ENCODE results near the gene HELQ.

The HELQ gene

DNA sequence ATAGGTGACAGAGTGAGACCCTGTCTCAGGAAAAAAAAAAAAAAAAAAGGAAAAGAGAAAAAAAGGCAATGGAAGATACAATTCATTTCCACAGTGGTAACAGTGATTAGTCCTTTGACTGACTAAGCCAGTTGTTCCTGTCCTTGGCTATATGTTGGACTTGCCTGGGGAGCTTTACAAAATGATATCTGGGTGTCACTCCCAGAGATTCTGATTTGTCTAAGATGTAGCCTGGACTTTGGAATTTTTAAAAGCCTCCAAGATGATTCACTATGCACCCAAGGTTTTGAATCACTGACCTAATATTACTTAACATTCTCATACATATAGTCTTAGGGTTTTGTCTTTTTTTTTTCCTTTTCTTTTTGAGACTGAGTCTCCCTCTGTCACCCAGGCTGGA lies 16.9 kb downstream of the HELQ start:
- DNase-seq: no peak

DNA sequence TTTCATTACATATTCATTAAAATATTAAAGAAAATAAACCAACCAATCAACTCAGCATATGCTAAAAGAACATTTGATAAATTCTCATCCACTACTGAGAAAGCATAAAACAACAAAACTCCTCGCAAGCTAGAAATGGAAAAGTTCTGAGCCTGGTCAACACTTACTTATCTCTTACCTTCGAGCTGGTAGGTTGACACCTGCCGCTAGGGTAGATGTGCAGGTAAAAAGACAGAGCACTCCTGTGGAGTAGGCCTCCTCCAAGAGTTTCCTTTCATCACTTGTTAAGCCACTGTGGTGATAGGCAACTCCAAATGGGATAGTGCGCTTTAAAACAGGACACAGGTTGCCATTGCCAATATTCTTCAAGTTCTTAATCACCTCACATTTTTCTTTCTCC lies 18.9 kb downstream of the HELQ start:
- DNase-seq: no peak

DNA sequence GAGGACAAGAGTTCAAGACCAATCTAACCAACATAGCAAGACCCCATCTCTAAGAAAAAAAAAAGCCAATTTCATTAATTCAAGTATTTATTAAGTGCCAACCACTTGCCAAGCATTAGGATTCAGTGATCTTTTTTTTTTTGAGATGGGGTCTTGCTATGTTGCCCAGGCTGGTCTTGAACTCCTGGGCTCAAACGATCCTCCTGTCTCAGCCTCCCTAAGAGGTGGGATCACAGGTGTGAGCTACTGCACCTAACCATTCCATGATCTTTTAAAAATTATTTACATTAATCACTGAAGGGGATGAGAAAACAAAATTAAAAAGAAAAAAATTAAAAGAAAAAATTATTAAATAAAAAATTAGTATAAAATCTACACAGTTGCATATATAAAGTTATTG lies 24.4 kb downstream of the HELQ start:
- DNase-seq: no peak

DNA sequence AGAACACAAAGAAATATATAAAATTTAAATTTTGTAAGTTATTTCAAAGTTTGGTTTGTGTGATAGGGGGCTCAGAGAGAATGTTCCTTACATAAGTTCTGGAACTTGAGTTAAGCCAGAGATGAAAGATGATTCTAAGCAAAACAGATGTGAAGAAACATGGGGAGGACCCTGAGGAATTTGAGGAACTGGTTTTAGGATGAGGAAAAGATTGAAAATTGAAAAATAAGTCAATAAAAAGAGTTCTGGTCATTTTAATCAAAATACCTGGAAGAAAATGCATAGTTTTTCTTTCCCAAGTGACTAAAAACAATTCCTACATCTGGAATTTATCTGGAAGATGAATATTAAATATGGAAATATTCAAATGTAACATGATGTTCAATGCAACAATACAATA lies 37.4 kb downstream of the HELQ start:
- DNase-seq: no peak

DNA sequence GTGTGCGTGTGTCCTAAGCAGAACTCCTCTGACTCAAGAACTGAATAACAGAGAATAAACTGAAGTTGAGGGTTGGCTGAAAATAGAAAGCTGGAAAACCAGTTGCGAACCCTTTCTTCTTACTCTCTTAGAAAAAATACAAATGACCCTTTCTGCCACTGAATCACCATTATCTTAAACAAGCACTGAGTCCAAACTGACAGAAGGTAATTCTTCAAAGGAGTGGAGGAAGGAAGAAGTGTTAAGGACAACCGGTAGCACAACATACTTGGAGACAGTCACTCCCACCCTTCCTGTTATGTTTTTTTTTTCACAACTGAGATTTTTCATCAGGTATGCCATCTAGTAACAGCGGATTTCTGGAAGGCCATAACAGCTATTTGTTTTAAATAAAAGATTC lies 38.1 kb downstream of the HELQ start:
- DNase-seq: no peak

DNA sequence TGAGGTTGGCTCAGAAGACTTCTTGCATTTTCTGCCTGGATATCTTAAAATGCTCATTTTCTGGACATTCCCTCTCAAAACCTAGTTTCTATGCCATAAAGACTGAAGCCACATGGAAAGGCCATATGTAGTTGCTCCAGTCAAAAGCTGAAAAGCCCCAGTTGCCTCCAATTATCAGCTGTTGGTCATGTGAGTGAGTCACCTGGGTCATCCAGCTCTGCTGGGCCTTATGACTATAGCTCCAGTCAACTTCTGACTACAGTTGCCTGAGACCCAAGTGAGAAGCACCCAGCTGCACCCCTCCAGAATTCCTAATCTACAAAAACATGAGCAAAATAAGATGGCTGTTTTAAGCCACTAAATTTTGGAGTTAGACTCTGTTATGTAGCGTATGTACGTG lies 41.9 kb downstream of the HELQ start:
- no peak for DNase-seq

DNA sequence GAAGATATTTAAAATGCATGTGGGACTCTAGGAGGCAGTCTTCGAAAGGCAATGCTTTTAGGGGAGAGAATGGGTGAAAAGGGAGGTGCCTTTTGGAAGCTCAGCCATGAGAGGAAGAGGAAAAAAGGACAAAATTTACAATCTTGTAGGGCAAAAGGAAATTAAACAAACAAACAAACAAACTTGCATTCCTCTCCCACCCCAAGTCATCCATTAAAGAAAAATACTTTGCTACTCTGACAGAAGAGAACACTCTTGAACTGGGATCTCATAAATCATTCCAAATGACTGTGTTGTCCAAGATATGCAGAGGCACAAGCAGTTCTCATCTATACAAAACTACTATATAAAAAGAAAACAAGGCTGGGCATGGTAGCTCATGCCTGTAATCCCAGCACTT lies 46.7 kb downstream of the HELQ start:
- no peak for DNase-seq

DNA sequence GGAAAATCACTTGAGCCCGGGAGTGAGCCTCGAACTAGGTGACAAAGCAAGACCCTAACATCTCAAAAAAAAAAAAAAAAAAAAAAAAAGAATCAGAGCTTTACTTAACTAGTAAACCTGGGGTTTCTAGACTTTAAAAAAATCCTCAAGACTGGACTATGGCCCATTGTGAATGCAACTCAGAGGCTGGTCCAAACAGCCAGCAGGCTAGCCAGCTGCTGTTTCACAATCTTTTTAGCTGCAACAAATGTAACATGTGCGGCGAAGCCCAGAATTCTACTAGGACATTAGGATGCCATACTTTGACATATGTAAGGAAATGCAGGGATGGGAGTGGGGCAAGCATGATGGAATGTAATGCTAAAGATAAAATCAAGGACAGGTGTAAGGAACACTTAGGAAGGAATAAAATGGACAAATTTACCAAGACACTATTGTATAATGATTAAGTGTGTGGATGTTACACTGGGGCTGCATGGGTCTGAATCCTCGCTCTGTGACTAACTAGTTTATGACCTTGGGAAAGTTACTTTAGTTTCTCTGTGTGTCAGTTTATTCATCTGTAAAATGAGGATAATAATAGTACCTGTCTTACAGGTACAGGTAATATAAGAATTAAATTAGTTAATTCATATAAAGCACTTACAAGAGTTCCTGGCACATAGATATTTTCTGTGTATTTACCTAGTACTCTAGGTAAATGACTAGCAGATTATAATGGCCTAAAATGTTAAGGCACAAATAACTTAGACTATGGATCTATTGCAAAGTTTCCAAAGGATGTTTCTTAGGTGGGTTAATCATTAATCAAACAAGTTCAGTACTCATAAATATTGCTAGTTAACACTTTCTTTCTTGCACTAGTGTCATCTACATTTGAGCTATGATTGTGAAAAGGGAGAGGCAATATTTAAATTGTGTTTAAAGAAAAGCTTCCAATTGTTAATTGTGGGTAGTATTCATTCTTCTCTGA lies 49.5 kb downstream of the HELQ start:
- DNase-seq: no peak

DNA sequence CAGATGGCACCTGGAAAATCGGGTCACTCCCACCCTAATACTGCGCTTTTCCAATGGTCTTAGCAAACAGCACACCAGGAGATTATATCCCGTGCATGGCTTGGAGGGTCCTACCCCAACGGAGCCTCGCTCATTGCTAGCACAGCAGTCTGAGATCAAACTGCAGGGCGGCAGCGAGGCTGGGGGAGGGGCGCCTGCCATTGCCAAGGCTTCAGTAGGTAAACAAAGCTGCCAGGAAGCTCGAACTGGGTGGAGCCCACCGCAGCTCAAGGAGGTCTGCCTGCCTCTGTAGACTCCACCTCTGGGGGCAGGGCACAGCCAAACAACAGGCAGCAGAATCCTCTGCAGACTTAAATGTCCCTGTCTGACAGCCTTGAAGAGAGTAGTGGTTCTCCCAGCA lies 57.5 kb downstream of the HELQ start:
- DNase-seq: peak in 1 of 2 donors; percentile 10

DNA sequence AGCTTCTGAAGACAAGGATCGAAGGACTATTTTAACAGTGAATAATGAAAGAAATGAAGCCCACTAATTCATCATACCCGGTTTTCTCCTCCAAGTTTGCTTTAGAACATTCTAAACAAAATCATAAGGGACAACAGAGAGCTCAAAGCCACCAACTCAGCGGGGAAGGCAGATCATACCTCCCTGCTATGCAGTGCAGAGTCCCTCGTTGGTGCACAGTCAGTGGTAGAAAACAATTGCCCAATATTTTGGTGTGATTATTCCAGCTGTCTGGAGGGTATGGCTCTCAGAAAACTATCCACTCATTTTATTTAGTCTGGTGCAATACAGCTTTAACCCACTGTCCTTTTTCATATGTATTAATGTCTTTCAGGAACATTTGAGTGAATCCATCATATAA lies 61.7 kb downstream of the HELQ start:
- no peak for DNase-seq

DNA sequence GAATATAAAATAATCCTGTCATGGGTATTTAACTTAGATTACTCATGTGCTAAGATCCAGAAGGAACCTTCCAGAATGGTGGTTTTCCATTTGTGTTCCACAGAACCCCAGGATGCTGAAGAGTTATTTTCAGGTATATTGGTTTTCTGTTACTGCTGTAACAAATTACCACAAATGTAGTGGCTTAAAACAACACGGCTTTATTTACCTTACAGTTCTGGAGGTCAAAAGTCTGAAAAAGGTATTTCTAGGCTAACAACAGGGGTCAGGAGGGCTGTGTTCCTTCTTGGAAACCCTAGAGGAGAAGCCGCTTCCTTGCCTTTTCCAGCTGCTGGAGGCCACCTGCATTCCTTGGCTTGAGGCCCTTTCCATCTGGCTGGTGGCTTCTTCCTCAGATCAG lies 63.1 kb downstream of the HELQ start:
- DNase-seq: no peak

DNA sequence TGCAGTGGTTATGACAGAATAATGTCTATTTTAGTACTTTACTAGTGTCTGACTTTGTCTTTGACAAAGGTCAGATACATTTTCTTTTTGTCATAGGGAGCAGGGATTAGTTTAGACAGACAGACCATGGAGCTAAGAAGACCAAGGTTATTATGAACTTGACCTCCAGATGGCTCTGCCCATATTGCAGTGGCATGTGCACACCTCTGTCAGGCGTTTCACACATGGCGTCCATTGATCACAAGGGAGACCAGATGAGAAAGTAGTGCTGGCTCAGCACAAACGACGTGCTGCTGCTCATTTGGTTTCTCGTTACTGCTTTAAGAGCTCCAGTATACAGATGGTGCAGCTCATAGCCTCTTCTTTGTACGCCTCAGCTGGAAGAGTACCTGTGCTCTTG lies 64.7 kb downstream of the HELQ start:
- DNase-seq: no peak

DNA sequence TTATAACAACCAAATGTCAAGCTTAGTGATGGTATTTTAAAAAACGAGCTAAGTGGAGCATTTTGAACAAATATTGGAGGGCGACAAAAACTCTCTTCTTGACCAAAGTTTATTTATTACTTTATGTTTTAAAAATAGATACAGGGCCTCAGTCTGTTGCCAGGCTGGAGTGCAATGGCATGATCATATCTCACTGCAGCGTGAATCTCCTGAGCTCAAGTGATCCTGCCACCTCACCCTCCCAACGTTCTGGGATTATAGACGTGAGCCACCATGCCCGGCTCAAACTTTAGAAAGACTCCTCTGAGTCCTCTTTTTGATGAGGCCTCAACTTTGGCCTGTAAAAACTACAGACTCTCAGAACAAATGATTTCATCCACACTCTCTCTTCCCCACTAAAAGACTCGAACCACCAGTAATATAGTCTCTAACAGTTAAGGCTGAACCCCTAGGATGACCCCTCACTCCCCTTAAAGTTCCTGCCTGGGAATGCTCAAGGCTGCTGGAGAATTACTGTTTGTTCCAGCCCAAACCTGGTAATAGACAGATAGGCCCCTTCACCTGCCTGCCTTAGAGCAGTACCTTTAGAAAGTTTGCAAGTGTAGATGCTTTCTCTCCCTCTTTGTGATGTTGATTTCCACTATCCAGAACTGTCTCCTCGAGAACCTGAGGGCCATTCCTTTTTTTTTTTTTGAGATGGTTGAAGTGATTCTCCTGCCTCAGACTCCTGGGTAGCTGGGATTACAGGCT lies 65.7 kb downstream of the HELQ start:
- no peak for DNase-seq

DNA sequence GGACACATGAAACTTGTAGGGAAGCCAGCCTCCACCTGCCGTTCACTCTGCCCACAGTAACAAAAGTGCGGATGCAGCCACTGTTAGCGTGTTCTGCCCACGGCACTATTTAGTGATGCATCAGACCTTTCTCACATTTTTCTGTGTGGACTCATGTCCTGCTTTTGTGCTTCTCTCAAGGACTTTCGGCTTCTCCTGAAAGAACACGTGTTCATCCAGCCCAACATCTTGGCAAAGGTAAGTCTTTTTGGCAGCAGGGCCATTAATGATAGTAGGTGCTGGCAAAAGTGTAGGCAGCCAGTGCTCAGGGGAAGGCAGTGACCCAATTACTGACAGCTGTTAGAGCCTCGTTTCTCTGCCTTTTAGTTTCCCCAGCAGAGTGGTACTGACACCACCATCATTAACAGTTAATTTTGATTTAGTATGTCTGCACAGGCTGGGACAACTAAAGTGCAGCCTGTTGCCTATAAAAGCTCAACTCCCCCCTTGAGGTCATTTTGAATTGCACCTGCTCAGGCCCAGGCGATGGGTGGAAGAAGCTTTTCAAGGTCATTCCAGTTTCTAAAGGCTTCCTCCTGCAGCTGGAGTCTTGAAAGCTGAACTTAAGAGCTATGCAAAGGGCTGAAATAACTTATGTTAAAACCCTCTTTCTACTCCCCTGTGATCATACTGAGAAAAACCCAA lies 66.4 kb downstream of the HELQ start:
- DNase-seq: no peak

DNA sequence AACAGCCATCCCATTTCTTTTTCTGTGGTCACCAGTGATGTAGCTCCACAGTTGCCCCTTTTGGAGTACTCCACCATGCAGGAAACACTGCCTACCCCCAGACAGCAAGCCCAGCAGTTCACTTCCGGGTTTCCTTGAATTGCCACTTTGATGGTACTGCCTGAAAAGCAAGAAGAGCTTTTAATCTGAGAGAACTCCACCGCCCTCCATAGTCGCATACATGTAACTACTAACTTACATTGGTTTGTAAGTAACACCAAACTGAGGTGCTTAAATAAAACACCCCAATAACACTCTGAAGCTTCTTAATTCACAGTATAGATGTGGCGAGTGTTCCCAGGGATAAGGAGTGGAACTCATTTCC lies 67.3 kb downstream of the HELQ start:
- DNase-seq: peak; percentile 36 to 59

DNA sequence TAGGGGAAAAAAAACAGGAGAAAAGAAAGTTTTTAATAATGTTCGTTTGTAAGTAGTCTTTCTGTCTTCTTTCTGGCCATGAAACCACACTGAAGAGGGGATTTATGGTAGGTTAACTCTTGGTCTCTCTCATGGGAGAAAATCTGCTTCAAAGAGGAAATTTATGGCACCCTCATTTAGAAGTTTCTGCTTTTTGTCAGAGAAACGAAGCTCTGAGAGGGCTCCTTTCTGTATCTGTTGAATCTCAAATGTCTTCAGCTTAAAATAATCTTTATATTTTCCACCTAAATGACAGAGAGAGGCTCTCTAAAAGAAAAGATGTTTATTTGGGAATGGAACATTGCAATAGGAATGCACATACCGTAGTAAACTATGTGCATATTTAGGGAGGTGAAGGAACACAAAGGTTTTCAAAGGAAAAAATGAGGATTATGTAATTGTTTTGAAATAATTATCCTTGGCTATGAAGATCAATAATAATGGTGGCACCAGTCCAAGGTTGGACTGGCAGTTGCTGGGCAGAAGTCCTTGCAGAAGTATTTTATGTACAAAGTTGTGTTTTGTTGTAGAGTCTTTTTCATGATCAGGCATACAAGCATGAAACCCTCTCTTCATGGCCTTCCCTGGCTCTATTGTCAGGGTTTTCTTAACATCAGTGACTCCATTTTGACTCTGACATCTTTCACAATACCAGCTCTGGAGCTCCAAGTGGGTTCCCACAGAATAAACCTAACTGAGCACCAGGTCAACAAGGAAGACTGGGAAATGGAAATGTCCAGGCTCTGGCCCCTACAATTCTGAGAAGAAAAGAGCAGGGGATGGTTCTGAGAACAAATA lies 67.9 kb downstream of the HELQ start:
- DNase-seq: no peak

DNA sequence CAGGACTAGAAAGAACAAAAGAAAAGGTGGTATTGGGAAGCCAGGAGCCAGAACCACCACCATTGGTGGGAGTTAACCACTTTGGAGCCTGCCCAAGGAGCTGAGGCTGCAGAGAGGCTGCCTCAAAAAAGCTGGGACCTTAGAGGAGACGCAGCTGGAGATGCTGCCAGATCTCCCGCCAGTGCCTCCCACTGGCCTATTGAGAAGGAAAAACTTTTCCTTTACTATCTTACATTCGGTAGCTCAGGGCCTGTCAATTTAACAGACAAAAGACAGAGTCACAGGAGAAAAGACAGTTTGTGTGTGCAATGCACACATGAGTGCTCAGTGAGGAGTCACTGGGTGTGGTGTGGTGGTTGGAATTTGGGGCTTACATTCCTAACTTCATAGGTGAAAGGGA lies 68.6 kb downstream of the HELQ start:
- DNase-seq: no peak

DNA sequence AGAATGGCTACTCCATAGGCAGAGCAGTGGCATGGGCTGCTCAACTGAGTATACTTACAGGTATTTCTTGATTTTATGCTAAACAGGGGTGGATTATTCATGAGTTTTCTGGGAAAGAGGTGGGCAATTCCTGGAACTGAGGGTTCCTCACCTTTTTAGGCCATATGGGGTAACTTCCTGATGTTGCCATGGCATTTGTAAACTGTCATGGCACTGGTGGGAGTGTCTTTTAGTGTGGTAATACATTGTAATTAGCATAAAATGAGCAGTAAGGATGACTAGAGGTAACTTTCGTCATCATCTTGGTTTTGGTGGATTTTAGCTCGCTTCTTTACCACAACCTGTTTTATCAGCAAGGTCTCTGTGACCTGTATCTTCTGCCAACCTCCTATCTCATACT lies 72.8 kb downstream of the HELQ start:
- peak in 1 of 2 donors; percentile 24 for DNase-seq

DNA sequence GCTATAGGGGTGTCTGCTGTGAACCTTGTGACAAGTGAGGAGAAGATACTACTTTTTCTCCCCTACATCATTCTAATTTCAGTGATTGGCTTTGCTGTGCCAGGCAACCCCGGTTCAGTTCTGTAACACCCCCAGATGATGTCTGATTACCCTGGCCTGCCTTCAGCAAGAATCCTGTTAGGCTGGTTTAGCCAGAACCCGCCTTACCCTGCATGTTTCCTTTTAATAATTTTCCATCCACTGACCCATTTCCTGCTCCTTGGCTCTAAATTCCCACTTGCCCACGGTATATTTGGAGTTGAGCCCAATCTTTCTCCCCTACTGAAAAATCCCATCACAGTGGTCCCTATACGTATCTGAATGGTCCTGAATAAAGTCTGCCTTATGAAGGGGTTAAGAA lies 74.5 kb downstream of the HELQ start:
- no peak for DNase-seq

DNA sequence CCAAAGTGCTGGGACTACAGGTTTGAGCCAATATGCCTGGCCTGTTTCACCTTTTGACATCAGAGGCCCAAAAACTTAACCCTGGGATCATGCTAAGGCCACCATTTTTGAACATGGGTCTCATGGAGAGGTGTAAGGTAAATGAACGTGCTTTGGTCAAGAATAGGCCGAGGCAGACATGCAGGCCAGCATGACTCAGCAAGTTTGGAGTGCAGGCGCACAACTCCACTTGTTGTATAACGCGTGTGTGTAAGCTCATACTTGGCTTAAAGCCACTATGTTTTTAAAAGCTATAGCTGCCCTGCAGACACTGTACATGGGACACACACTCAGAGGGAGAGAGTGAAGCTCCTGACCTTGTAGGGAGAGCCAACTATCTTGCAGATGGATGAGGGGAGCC lies 77.2 kb downstream of the HELQ start:
- DNase-seq: peak in 1 of 2 donors; percentile 34

DNA sequence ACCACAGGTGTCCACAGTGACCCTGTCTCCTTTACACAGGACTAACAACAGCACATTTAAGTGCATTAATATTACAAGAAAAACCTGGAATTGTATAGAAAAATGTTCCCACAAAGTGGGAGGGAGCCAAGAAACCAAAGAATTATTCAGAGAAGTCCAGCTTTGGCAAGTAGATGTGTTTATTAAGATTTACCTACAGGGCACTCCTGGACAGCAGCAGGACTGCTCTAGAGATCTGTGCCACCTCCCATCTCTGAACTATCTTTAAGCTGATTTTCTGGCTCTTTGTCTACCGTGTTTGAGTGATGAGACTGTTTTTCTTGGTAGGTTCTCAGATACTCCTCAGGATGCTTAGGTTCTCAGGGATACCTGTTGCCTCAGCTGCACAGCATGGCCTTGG lies 82.7 kb downstream of the HELQ start:
- DNase-seq: no peak

DNA sequence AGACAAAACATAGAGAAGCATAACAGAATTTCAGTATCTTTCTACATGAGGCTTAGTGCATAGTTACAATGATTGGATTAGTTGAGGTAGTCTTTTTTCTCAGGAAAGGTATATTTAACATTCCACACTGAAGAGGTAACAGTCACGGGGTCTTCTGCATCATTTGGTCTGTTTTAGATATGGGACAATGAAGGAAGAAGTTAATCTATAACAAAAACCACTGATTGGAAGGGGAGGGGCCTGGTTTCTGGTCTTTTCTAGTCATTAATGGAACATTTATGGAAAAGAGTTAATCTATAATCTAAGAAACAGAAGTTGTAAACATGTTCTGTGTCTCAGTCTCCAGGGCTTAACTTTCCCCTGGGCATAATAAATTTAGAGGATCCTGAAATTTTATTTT lies 83.7 kb downstream of the HELQ start:
- DNase-seq: no peak

DNA sequence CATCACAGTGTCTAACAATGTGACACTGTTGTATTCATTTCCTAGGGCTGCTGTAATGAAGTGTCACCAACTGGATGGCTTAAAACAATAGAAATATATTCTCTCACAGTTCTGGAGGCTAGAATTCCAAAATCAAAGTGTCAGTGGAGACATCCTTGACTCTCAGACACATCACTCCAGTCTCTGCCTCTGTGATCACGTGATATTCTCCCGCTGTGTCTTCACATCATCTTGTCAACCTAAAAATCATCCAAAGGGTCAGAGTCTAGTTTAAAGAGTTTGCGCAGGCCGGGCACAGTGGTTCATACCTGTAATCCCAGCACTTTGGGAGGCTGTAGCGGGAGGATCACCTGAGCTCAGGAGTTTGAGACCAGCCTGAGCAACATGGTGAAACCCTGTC lies 84.4 kb downstream of the HELQ start:
- no peak for DNase-seq

All from CD4-positive, alpha-beta T cell treated with Interferon alpha-2 for 1 hour (primary cell).